ENCODE results near the gene CCDC9.
A peak's percentile ranks its signal among the peaks of the same experiment; 100 is the strongest.

Gene CCDC9

DNA sequence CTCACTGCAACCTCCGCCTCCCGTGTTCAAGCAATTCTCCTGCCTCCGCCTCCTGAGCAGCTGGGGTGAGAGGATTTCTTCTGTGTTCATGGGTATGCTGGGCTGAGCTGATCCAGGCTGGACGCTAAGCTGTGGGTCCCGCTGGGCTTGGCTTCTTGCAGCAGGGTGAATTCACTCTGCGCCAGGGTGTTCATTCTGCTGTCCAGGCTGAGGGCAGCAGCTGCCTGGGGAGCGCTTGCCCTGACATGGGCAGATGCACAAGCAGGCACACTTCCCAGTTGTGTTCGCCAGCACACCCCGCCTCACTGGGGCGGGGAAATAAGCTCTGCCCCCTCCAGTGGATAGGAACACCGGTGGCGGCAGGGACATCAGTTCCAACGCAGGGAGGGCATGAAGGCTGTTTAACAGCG, 11.0 kb downstream of the CCDC9 start:
- no peak for TF ChIP-seq CTCF (IDR thresholded peaks at IDR 0.05; ENCODE audit: insufficient read depth, low read depth, low read length, missing control alignments)
- DNase-seq (ENCODE audit: low read depth) = no peak
- no peak overlapping the region for H3K4me3 ChIP-seq (ENCODE audit: low read depth, low read length)

DNA sequence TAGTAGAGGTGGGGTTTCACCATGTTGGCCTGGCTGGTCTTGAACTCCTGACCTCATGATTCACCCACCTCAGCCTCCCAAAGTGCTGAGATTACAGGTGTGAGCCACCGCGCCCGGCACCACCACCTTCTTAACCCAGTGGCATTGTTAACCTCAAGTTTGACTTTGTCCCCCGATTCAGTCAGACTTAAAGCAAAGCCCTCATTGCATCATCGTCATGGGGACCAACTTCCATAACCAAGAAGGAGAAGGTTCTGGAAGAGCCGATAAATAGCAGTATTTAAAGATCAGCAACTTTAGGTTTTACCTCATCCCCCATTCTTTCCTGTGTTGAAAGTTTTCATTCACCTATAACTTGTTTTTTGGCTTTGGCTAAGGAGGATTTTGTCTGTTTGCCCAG, 11.7 kb downstream of the CCDC9 start:
- no peak for TF ChIP-seq CTCF (IDR thresholded peaks at IDR 0.05; ENCODE audit: insufficient read depth, low read depth, low read length, missing control alignments)
- H3K4me3 ChIP-seq (ENCODE audit: low read depth, low read length) = no peak overlapping the region
- DNase-seq (ENCODE audit: low read depth) = no peak

DNA sequence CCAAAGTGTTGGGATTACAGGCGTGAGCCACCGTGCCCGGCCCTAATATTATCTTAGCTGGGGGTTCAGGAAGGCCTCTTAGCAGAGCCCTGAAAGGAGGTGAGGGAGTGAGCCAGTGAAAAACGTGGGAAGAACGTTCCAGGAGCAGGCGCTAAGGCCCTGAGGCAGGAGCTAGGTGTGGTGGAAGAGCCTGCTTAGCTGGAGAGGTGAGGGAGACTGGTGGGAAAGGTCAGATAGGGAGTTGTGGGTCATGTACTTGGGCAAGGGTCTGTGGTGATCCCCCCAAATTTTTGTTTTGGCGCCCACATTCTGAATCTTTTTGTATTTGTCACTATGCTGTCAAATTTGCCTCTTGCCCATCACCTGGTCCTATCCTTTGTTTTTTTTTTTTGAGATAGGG, 13.3 kb downstream of the CCDC9 start:
- H3K4me3 ChIP-seq (ENCODE audit: low read depth, low read length) = no peak overlapping the region
- no peak for TF ChIP-seq CTCF (IDR thresholded peaks at IDR 0.05; ENCODE audit: insufficient read depth, low read depth, low read length, missing control alignments)
- DNase-seq (ENCODE audit: low read depth) = no peak

DNA sequence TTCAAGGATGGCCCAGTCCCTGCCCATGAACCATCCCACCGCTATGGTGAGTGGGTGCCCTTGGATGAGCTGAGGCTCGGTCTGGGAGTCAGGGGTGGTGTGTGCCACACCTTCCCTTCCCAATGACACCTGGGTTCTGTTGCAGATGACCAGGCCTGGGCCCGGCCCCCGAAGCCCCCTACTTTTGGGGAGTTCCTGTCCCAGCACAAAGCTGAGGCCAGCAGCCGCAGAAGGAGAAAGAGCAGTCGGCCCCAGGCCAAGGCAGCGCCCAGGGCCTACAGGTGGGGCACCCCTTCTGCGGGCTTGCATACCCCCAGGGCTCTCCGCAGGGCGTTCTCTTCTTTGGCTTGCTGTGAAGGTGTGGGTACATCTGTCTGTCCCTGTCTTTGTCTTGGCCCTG, 14.1 kb downstream of the CCDC9 start:
- no peak for TF ChIP-seq CTCF (IDR thresholded peaks at IDR 0.05; ENCODE audit: insufficient read depth, low read depth, low read length, missing control alignments)
- no peak overlapping the region for H3K4me3 ChIP-seq (ENCODE audit: low read depth, low read length)
- no peak for DNase-seq (ENCODE audit: low read depth)

DNA sequence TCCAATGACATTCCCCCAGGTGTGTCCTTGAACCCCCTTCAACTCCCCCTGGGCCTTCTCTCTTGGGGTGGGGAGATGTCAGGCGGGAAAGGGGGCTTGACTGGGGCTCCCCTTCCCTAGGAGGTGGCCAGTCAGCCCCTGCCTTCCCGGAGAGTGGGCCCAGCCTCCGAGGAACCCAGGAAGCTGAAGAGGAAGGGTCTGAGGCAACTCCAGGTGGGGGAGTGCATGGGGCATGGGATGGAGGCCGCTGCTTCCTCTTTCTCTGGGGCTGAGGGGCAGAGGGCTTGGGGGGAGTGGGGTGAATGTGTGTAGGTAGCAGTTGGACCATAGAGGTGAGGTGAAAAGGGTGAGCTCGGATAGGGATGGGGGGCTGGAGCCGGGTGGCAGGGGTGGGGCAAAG, 15.6 kb downstream of the CCDC9 start:
- no peak for TF ChIP-seq CTCF (IDR thresholded peaks at IDR 0.05; ENCODE audit: insufficient read depth, low read depth, low read length, missing control alignments)
- DNase-seq (ENCODE audit: low read depth) = no peak
- no peak overlapping the region for H3K4me3 ChIP-seq (ENCODE audit: low read depth, low read length)

DNA sequence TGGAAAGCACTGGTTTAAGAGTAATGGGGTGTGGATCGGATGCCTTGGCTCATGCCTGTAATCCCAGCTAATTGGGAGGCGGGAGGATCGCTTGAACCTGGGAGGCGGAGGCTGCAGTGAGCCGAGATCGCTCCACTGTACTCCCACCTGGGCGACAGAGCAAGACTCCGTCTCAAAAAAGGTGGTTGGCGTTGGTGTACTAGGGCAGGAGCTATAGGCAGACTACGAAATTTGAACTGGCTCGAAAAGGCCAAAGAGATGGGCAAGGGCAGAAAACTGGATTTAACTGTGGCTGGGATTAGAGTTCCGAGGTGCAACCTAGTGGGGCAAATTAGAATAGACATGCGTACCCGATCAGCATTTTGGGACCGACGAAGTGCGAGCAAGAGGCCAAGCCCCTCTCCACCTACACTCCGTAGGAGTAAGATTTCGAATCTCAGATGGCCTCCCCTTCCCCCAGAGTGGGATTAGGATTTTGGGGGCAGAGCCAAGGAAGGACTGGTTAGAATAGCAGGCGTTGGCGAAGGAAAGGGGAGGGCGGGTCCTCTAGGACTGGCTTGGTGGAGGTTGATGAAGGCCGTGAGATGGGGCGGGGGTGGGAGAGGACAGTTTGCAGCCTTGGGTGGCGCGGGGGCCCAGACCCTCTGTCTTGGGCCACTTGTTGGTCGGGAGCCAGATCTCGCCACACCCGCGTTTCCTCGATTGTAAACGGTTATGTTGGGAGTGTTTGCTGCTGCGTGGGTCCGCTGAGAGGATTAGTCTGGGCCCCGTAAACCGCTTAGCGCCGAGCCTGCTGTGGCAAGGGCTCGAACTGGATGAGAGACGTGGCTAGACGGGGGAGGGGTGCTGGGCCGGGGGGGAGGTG, 16.4 kb downstream of the CCDC9 start:
- H3K4me3 ChIP-seq (ENCODE audit: low read depth, low read length) = peak overlapping the region; percentile 100
- DNase-seq (ENCODE audit: low read depth) = no peak
- TF ChIP-seq CTCF (IDR thresholded peaks at IDR 0.05; ENCODE audit: insufficient read depth, low read depth, low read length, missing control alignments) = no peak
